ENCODE results near the gene HNRNPU. TPM values are rescaled to one million over a fixed set of nuclear protein-coding genes. Genes with fewer than 3 reads are reported as not detected.
A peak's percentile ranks its signal among the peaks of the same experiment; 100 is the strongest.

HNRNPU gene
- total and polyA plus RNA-seq, 2 of the 13 experiments (the other 11 are each of a cell fraction or from before 2014, with no cell fraction given) = 101 to 508 TPM

DNA sequence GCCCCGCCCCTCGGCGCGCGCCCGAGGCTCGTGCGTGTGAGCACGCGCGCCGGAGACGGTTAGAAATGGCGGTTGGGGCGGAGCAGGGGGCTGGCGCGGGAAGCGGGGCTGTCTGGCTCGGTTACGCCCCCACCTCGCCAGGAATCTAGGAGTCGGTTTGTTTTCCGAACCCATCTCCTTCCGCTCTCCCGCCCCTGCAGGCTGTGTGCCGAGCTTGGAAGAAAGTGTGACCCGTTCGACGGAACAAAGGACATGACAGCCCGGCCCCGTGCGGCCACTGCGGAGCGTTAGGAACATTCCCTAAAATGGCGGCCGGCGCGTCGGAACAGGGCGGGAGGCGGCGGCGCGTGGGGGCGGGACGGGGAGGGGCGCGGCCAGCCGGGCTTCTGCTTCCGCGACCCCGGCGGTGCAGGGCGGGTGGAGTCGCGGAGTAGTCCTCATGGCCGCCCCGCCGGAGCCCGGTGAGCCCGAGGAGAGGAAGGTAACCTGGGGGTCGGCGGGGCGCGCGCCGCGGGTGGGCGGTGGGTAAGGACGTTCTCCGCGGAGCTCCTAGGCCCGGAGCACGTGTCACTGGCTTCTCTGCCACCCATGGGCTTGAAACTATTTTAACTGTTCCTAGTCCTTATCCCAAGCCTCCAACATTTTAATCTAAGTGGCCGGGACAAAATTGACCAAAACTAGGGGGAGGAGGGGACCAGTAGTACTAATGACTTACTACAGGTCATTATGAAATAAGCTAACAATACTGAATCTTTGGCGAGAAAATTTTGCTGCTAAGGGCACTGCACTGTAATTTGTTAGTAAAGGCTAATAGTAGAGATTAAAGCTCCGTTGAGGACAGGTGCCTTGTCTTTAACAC lies 28.8 kb downstream of the HNRNPU start, which contains the start of gene COX20 (continued):
- TF ChIP-seq ZNF891 (CRISPR knock-in tag; IDR thresholded peaks at IDR 0.05) = peak; percentile 63; the same call in 1 of the 2 replicates
- peak; percentile 66; the same call in 1 of the 2 replicates for TF ChIP-seq ZBTB7A (CRISPR knock-in tag; IDR thresholded peaks at IDR 0.05)
- TF ChIP-seq NFYC (CRISPR knock-in tag; IDR thresholded peaks at IDR 0.05) = 0 out of 2 replicates have a peak, but pooled peaks have one; percentile 4
- TF ChIP-seq ZNF468 (CRISPR knock-in tag; IDR thresholded peaks at IDR 0.05) = no peak
- TF ChIP-seq KLF11 (CRISPR knock-in tag; IDR thresholded peaks at IDR 0.05) = no peak
- TF ChIP-seq, protein P1, sequence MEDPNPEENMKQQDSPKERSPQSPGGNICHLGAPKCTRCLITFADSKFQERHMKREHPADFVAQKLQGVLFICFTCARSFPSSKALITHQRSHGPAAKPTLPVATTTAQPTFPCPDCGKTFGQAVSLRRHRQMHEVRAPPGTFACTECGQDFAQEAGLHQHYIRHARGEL (CRISPR knock-in tag; IDR thresholded peaks at IDR 0.05) = no peak
- peak; percentile 54 for TF ChIP-seq TEAD3 (CRISPR knock-in tag; optimal IDR thresholded peaks at IDR 0.05; ENCODE audit: borderline replicate concordance)
- TF ChIP-seq FOSL1 (CRISPR knock-in tag; IDR thresholded peaks at IDR 0.05; ENCODE audit: borderline replicate concordance) = no peak
- TF ChIP-seq FOXA3 (CRISPR knock-in tag; IDR thresholded peaks at IDR 0.05) = peak; percentile 42; the same call in 1 of the 2 replicates
- TF ChIP-seq ZNF180 (CRISPR knock-in tag; IDR thresholded peaks at IDR 0.05; ENCODE audit: borderline replicate concordance, low read depth) = no peak
- TF ChIP-seq BORCS8-MEF2B (CRISPR knock-in tag; IDR thresholded peaks at IDR 0.05) = peak; percentile 18; the same call in 1 of the 2 replicates
- no peak for TF ChIP-seq PAX8 (CRISPR knock-in tag; IDR thresholded peaks at IDR 0.05; ENCODE audit: borderline replicate concordance)
- TF ChIP-seq, protein P2, sequence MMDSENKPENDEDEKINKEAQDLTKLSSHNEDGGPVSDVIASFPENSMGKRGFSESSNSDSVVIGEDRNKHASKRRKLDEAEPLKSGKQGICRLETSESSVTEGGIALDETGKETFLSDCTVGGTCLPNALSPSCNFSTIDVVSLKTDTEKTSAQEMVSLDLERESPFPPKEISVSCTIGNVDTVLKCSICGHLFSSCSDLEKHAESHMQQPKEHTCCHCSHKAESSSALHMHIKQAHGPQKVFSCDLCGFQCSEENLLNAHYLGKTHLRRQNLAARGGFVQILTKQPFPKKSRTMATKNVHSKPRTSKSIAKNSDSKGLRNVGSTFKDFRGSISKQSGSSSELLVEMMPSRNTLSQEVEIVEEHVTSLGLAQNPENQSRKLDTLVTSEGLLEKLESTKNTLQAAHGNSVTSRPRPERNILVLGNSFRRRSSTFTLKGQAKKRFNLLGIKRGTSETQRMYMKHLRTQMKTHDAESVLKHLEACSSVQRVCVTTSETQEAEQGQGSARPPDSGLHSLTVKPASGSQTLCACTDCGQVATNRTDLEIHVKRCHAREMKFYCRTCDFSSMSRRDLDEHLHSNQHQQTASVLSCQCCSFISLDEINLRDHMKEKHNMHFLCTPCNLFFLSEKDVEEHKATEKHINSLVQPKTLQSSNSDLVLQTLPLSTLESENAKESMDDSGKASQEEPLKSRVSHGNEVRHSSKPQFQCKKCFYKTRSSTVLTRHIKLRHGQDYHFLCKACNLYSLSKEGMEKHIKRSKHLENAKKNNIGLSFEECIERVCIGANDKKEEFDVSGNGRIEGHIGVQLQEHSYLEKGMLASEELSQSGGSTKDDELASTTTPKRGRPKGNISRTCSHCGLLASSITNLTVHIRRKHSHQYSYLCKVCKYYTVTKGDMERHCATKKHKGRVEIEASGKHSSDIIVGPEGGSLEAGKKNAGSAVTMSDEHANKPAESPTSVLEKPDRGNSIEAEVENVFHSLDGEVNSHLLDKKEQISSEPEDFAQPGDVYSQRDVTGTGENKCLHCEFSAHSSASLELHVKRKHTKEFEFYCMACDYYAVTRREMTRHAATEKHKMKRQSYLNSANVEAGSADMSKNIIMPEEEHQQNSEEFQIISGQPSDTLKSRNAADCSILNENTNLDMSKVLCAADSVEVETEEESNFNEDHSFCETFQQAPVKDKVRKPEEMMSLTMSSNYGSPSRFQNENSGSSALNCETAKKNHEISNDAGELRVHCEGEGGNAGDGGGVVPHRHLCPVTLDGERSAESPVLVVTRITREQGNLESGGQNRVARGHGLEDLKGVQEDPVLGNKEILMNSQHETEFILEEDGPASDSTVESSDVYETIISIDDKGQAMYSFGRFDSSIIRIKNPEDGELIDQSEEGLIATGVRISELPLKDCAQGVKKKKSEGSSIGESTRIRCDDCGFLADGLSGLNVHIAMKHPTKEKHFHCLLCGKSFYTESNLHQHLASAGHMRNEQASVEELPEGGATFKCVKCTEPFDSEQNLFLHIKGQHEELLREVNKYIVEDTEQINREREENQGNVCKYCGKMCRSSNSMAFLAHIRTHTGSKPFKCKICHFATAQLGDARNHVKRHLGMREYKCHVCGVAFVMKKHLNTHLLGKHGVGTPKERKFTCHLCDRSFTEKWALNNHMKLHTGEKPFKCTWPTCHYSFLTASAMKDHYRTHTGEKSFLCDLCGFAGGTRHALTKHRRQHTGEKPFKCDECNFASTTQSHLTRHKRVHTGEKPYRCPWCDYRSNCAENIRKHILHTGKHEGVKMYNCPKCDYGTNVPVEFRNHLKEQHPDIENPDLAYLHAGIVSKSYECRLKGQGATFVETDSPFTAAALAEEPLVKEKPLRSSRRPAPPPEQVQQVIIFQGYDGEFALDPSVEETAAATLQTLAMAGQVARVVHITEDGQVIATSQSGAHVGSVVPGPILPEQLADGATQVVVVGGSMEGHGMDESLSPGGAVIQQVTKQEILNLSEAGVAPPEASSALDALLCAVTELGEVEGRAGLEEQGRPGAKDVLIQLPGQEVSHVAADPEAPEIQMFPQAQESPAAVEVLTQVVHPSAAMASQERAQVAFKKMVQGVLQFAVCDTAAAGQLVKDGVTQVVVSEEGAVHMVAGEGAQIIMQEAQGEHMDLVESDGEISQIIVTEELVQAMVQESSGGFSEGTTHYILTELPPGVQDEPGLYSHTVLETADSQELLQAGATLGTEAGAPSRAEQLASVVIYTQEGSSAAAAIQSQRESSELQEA (CRISPR knock-in tag; IDR thresholded peaks at IDR 0.05; ENCODE audit: not compliant biosample characterization) = no peak
- no peak for TF ChIP-seq ZNF17 (CRISPR knock-in tag; IDR thresholded peaks at IDR 0.05)
- TF ChIP-seq AGO1 (IDR thresholded peaks at IDR 0.05; ENCODE audit: low read depth, low read length, poor library complexity, severe bottlenecking) = peak; percentile 91
- TF ChIP-seq, protein P3, sequence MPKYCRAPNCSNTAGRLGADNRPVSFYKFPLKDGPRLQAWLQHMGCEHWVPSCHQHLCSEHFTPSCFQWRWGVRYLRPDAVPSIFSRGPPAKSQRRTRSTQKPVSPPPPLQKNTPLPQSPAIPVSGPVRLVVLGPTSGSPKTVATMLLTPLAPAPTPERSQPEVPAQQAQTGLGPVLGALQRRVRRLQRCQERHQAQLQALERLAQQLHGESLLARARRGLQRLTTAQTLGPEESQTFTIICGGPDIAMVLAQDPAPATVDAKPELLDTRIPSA (CRISPR knock-in tag; IDR thresholded peaks at IDR 0.05; ENCODE audit: borderline replicate concordance) = no peak
- no peak; the same call in 1 of the 2 replicates for TF ChIP-seq ZNF160 (CRISPR knock-in tag; IDR thresholded peaks at IDR 0.05)
- no peak for TF ChIP-seq ZNF264 (CRISPR knock-in tag; IDR thresholded peaks at IDR 0.05)
- TF ChIP-seq RBM22 (optimal IDR thresholded peaks at IDR 0.05; ENCODE audit: low read length) = no peak
- peak; percentile 71; the same call in 1 of the 2 replicates for TF ChIP-seq ZFP41 (CRISPR knock-in tag; IDR thresholded peaks at IDR 0.05; ENCODE audit: borderline replicate concordance)
- TF ChIP-seq ZFP36L2 (CRISPR knock-in tag; IDR thresholded peaks at IDR 0.05) = no peak

Data from HepG2 (cell line).